Keratinocyte (primary cell): ENCODE data around the gene CPNE4. TPM values are rescaled to one million over a fixed set of nuclear protein-coding genes. Genes with fewer than 3 reads are reported as not detected.

Experiments used
- DNase-seq: peaks from one replicate; pipeline ENCODE4 v3.0.0-alpha.2; 2011; ENCODE audit warnings: low read depth, missing footprints, low spot score
- FAIRE-seq: peaks from 2 replicates; lab custom pipeline; 2011; peaks lifted over from hg19 to GRCh38; lab: Jason Lieb, UNC
- H2AFZ ChIP-seq: 2 replicates; pipeline ENCODE4 v1.6.0; 2012; ENCODE audit warnings: low read length, control low read depth, inconsistent platforms; ENCODE audit not compliant: control insufficient read depth
- H3K27ac ChIP-seq: 2 replicates; pipeline ENCODE4 v1.5.1; 2011; ENCODE audit warnings: low read length; ENCODE audit not compliant: control insufficient read depth, insufficient read depth
- H3K27me3 ChIP-seq: 3 replicates; pipeline ENCODE4 v1.6.0; 2011; ENCODE audit warnings: low read length; ENCODE audit not compliant: control insufficient read depth, insufficient read depth; ENCODE audit errors: extremely low read depth
- H3K36me3 ChIP-seq, 2 experiments: 2 replicates in 1 of 2; 3 replicates in 1 of 2; pipeline ENCODE4 v1.5.1; 2011; ENCODE audit warnings: low read length in 2 of 2, mild to moderate bottlenecking in 1 of 2; ENCODE audit not compliant: control insufficient read depth in 2 of 2, insufficient read depth in 2 of 2; ENCODE audit errors: extremely low read depth in 1 of 2
- H3K4me1 ChIP-seq: 3 replicates; pipeline ENCODE4 v1.5.1; 2011; ENCODE audit warnings: low read length; ENCODE audit not compliant: control insufficient read depth, insufficient read depth; ENCODE audit errors: extremely low read depth
- H3K4me2 ChIP-seq: 3 replicates; pipeline ENCODE4 v1.6.0; 2011; ENCODE audit warnings: low read depth, low read length; ENCODE audit not compliant: control insufficient read depth, insufficient read depth; ENCODE audit errors: extremely low read depth
- H3K4me3 ChIP-seq, 3 experiments: fragments of 200-600 bp in 1 of 3; sonication (generic) in 1 of 3; 2 replicates in 2 of 3; 3 replicates in 1 of 3; pipeline ENCODE4 v1.5.1; 2011 to 2016; ENCODE audit warnings: low read length in 3 of 3, mild to moderate bottlenecking in 3 of 3, control low read depth in 2 of 3, inconsistent platforms in 1 of 3, low read depth in 1 of 3, mixed read lengths in 1 of 3, mixed run types in 1 of 3, moderate library complexity in 1 of 3; ENCODE audit not compliant: control insufficient read depth in 2 of 3, insufficient read depth in 2 of 3; ENCODE audit errors: extremely low read depth in 1 of 3
- H3K79me2 ChIP-seq: 2 replicates; pipeline ENCODE4 v1.6.0; 2012; ENCODE audit warnings: low read length; ENCODE audit not compliant: control insufficient read depth, insufficient read depth
- H3K9ac ChIP-seq: 3 replicates; pipeline ENCODE4 v1.6.0; 2011; ENCODE audit warnings: low read length; ENCODE audit not compliant: control insufficient read depth, insufficient read depth; ENCODE audit errors: extremely low read depth
- H3K9me1 ChIP-seq: 3 replicates; pipeline ENCODE4 v1.6.0; 2011; ENCODE audit warnings: low read length; ENCODE audit not compliant: control insufficient read depth, insufficient read depth; ENCODE audit errors: extremely low read depth
- H3K9me3 ChIP-seq: 2 replicates; pipeline ENCODE4 v1.5.1; 2012; ENCODE audit warnings: low read depth, low read length; ENCODE audit not compliant: control insufficient read depth
- H4K20me1 ChIP-seq: 3 replicates; pipeline ENCODE4 v1.6.0; 2011; ENCODE audit warnings: low read length; ENCODE audit not compliant: control insufficient read depth, insufficient read depth; ENCODE audit errors: extremely low read depth
- CTCF ChIP-seq, 3 experiments: IDR thresholded peaks in 1 of 3; conservative IDR thresholded peaks in 1 of 3; optimal IDR thresholded peaks in 1 of 3; 2 replicates in 2 of 3; 3 replicates in 1 of 3; pipeline versions ENCODE3 to v1.5.1; 2011; ENCODE audit warnings: low read length in 3 of 3, mild to moderate bottlenecking in 3 of 3, moderate library complexity in 2 of 3, control low read depth in 1 of 3, inconsistent platforms in 1 of 3; ENCODE audit not compliant: insufficient read depth in 2 of 3; ENCODE audit errors: extremely low read depth in 1 of 3
- EZH2 ChIP-seq: IDR thresholded peaks from one replicate; pipeline ENCODE4 v1.6.1; 2012; ENCODE audit warnings: inconsistent platforms, mild to moderate bottlenecking, low read length, moderate library complexity
- dilution Hi-C: fragments of 300-500 bp; cut with MboI; formaldehyde crosslinking; loops from one replicate; pipeline ENCODE4 v1.7.0; 2020; ENCODE audit warnings: low sequenced_read_pairs; ENCODE audit not compliant: extremely low pct_ligation_motif_present
- polyA plus RNA-seq, 5 experiments: library from polyadenylated mRNA; depleted of rRNA in 3 of 5; stranded (reverse) in 3 of 5; stranded (forward) in 1 of 5; unstranded in 1 of 5; fragments of >200 nt; gene quantifications; 1 replicate in 1 of 5; 2 replicates in 3 of 5; 3 replicates in 1 of 5; pipeline versions ENCODE4 v1.2.1 to v1.2.3, GENCODE V29; 2011 to 2012; ENCODE audit warnings: missing spikeins in 2 of 5, low read depth in 1 of 5, low replicate concordance in 1 of 5

CPNE4 gene
- polyA plus RNA-seq, 1 donor (not counting 4 experiments of a cell fraction or from before 2014, with no cell fraction given): 0.08 TPM

DNA sequence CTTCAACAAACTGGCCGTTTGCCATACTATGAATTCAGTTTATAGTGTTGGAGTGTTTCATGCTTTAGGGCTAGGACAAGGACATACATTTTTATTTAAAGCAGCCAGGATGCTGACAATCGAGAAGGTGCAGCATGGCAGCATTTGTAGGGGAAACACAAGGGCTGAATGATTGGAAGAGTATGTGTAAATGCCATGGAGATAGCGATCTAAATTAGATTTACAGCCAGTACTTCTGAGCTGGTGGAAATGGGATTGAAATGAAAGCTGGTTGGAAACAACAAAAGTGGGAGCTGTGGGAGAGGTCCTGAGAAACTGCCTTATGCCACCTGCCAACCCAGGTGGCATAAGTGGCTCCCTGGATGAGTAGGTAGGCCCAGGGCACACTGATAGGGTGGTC, 322.2 kb downstream of the CPNE4 start:
- H3K36me3 ChIP-seq: no peaks in the 10 kb centered on the region
- no peaks in the 10 kb centered on the region for H3K9me1 ChIP-seq
- no peak overlapping the region for H3K9ac ChIP-seq
- no peaks in the 10 kb centered on the region for H3K27me3 ChIP-seq
- DNase-seq: no peak
- H3K4me1 ChIP-seq: no peaks in the 10 kb centered on the region
- no peaks in the 10 kb centered on the region for H3K9me3 ChIP-seq
- no peak overlapping the region for H3K4me3 ChIP-seq
- H3K4me2 ChIP-seq: no peak overlapping the region
- dilution Hi-C loops: no loop called here
- no peak overlapping the region for H2AFZ ChIP-seq
- no peaks in the 10 kb centered on the region for H3K79me2 ChIP-seq
- FAIRE-seq: no peak
- H3K27ac ChIP-seq: no peak overlapping the region
- no peaks in the 10 kb centered on the region for H4K20me1 ChIP-seq
- TF ChIP-seq EZH2 (no peak), CTCF (optimal IDR thresholded peaks at IDR 0.05 in 1 of 3, IDR thresholded peaks at IDR 0.05 in 1 of 3, conservative IDR thresholded peaks at IDR 0.05 in 1 of 3; ENCODE audit: extremely low read depth in 1 of 3, insufficient read depth in 2 of 3, low read length in 3 of 3) (no peak)

- H3K27me3 ChIP-seq: no peaks in the 10 kb centered on the region
- no peaks in the 10 kb centered on the region for H3K9me3 ChIP-seq
- H3K27ac ChIP-seq: no peak overlapping the region
- no peak overlapping the region for H3K4me2 ChIP-seq
- H4K20me1 ChIP-seq: no peaks in the 10 kb centered on the region
- no peak overlapping the region for H3K9ac ChIP-seq
- H3K4me3 ChIP-seq: no peak overlapping the region
- TF ChIP-seq EZH2: no peak
- TF ChIP-seq CTCF (optimal IDR thresholded peaks at IDR 0.05 in 1 of 3, IDR thresholded peaks at IDR 0.05 in 1 of 3, conservative IDR thresholded peaks at IDR 0.05 in 1 of 3; ENCODE audit: extremely low read depth in 1 of 3, insufficient read depth in 2 of 3, low read length in 3 of 3): no peak
- H3K36me3 ChIP-seq: no peaks in the 10 kb centered on the region
- no peaks in the 10 kb centered on the region for H3K4me1 ChIP-seq
- dilution Hi-C loops: no loop called here
- H2AFZ ChIP-seq: no peak overlapping the region
- no peaks in the 10 kb centered on the region for H3K9me1 ChIP-seq
- no peaks in the 10 kb centered on the region for H3K79me2 ChIP-seq
- no peak for DNase-seq
- no peak for FAIRE-seq
Observed at GRCh38 chr3:131711114-131711768, 323.6 kb downstream of the CPNE4 start.
